Glutamatergic neuron (in vitro differentiated cells): ENCODE results near the gene SLC22A31. TPM values are rescaled to one million over a fixed set of nuclear protein-coding genes. Genes with fewer than 3 reads are reported as not detected.

Experiments
- DNase-seq: peaks from one replicate; pipeline ENCODE4 v3.0.0; 2022
- H3K27ac Mint-ChIP-seq: one replicate; pipeline ENCODE4 v1.8.0; 2020; ENCODE audit warnings: mild to moderate bottlenecking, mixed read lengths, inconsistent platforms; ENCODE audit not compliant: unreplicated experiment
- H3K27me3 Mint-ChIP-seq: one replicate; pipeline ENCODE4 v1.8.0; 2020; ENCODE audit warnings: mild to moderate bottlenecking, moderate library complexity, mixed read lengths, inconsistent platforms; ENCODE audit not compliant: unreplicated experiment
- H3K36me3 Mint-ChIP-seq: one replicate; pipeline ENCODE4 v1.8.0; 2020; ENCODE audit warnings: mild to moderate bottlenecking, mixed read lengths, inconsistent platforms; ENCODE audit not compliant: unreplicated experiment
- H3K4me1 Mint-ChIP-seq: one replicate; pipeline ENCODE4 v1.8.0; 2020; ENCODE audit warnings: mild to moderate bottlenecking, low read depth, mixed read lengths, inconsistent platforms; ENCODE audit not compliant: unreplicated experiment
- H3K4me3 Mint-ChIP-seq: one replicate; pipeline ENCODE4 v1.8.0; 2020; ENCODE audit warnings: mild to moderate bottlenecking, mixed read lengths, inconsistent platforms; ENCODE audit not compliant: unreplicated experiment
- H3K9me3 Mint-ChIP-seq: one replicate; pipeline ENCODE4 v1.8.0; 2020; ENCODE audit warnings: mild to moderate bottlenecking, moderate library complexity, mixed read lengths, inconsistent platforms; ENCODE audit not compliant: unreplicated experiment
- total RNA-seq: library from RNA; stranded (reverse); fragmentation: NEBNext Ultra II Directional; extraction: Animal tissue kit (Norgen Biotek cat#: 25700); gene quantifications from one replicate; pipeline ENCODE4 v1.2.1, GENCODE V29; 2021; ENCODE audit not compliant: unreplicated experiment
- TF ChIP-seq, protein P1 (sequence below): fragments of 200-600 bp; sonication (generic); IDR thresholded peaks from one replicate; pipeline ENCODE4 v1.5.0; 2021; ENCODE audit not compliant: partially characterized antibody, unreplicated experiment

Gene SLC22A31
- total RNA-seq, 1 donor from 2014 or later: 3.9 TPM

DNA sequence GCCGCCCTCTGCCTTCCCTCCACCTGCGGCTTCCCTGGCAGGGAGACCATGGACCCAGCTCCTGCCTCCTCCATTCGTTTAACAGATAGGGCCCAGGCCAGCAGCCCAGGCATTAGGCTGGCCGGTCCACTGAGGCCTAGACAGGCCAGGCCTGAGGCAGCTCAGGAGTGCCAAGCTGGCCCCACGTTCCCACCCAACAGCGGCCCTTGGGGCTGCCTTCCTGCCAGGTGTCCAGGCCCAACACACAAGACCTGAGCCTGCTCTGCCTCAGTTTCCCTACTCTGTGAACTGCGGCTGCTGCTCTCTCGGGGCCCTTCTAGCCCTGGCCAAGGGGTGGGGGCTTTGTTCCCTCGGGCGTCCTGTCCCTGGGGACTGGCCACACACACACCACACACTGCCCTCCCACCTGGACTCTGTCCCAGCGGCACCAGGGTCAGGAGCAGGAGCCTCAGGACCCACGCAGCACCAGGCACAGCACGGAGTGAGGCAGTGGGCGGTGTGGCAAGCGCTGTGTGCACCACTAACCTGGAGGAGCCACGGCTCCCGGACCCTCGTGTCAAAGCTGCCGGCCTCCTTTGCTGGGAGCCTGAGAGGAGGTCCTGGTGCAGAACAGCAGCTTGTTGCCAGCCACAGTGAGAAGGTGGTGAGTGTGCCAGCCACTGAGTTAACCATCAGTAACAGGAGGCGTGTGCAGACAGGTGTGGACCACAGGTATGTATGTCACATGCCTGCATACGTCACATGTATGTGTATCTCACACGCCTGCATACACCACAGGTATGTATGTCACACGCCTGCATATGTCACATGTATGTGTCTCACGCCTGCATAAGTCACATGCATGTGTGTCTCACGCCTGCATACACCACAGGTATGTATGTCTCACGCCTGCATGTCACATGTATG is 43.3 kb downstream of the SLC22A31 start:
- Mint-ChIP-seq H3K4me3 (no peak overlapping the region), H3K36me3 (peaks cover 4% of the 10 kb centered on the region), H3K27ac (no peak overlapping the region), H3K27me3 (peaks cover 9% of the 10 kb centered on the region), H3K9me3 (peaks cover 5% of the 10 kb centered on the region), H3K4me1 (peaks cover 10% of the 10 kb centered on the region)
- TF ChIP-seq, protein P1, sequence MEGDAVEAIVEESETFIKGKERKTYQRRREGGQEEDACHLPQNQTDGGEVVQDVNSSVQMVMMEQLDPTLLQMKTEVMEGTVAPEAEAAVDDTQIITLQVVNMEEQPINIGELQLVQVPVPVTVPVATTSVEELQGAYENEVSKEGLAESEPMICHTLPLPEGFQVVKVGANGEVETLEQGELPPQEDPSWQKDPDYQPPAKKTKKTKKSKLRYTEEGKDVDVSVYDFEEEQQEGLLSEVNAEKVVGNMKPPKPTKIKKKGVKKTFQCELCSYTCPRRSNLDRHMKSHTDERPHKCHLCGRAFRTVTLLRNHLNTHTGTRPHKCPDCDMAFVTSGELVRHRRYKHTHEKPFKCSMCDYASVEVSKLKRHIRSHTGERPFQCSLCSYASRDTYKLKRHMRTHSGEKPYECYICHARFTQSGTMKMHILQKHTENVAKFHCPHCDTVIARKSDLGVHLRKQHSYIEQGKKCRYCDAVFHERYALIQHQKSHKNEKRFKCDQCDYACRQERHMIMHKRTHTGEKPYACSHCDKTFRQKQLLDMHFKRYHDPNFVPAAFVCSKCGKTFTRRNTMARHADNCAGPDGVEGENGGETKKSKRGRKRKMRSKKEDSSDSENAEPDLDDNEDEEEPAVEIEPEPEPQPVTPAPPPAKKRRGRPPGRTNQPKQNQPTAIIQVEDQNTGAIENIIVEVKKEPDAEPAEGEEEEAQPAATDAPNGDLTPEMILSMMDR: no peak
- no peak for DNase-seq

DNA sequence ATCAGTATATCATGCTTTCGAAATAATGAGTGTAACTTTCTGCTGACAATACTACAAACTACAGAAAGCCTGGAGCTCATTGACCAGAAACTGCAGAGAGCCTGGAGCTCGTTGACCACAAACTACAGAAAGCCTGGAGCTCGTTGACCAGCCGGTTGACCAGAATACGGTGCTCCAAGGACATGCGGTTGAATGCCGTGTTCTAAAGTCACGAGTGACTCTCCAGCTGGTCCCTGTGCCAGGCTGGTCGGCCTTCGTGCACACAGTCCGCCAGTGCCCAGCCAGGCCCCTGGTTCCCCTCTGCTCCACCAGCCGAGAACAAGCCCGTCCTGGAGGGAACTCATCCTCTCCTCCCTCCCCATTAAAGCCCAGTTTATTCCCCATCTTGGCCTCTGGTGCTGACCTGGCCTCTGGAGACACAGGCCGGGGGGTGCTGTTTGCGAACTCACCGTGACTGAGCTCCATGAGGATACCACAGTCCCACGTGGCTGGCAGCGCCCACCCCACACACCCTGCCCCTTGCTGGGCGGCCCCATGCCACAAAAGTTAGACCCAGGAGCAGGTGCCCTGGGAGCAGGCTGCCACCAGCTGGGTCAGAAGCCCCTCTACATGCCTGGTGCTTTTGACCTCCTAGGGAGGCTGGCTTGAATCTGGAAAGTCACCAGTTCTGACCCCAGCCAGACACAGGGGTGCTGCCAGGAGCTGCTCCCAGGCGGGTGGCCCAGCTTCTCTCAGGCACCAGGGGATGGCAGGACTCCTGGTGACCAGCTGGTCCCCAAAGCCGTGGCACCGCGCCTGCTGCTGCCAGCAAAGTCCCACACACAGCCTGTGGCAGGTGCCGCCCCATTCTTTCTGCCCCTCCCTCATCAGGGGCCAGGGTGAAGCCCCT is 44.2 kb downstream of the SLC22A31 start:
- Mint-ChIP-seq H3K27ac (no peak overlapping the region), H3K36me3 (peaks cover 12% of the 10 kb centered on the region), H3K4me1 (peaks cover 10% of the 10 kb centered on the region), H3K9me3 (peaks cover 5% of the 10 kb centered on the region), H3K27me3 (peaks cover 5% of the 10 kb centered on the region), H3K4me3 (no peak overlapping the region)
- no peak for DNase-seq
- TF ChIP-seq, protein P1: no peak

DNA sequence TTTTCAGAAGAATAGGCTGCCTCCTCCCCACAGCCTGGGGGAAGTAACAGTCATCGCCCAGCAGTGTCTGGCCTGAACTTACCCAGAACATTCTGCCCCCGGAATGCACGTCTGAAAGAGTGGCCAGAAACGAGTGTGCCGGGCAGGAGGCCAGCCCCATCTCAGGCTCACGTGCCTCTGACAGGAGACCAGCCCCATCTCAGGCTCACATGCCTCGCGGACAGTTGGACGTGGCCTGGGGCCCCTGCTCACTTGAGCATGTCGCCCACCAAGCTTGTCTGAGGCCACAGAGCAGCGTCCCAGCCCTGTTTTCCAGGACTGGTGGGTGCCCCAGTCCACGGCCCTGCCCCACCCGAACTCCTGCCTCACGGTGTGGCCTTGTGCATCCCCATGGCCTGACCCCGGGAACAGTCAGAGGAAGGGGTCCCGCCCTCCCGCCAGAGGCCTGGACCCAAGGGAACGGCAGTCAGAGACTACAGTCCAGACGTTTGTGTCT is 45.1 kb downstream of the SLC22A31 start:
- H3K4me1 Mint-ChIP-seq: peaks cover 10% of the 10 kb centered on the region
- H3K4me3 Mint-ChIP-seq: no peak overlapping the region
- TF ChIP-seq, protein P1: no peak
- H3K27me3 Mint-ChIP-seq: peaks cover 5% of the 10 kb centered on the region
- H3K9me3 Mint-ChIP-seq: peaks cover 6% of the 10 kb centered on the region
- DNase-seq: no peak
- H3K36me3 Mint-ChIP-seq: peaks cover 19% of the 10 kb centered on the region
- no peak overlapping the region for H3K27ac Mint-ChIP-seq

DNA sequence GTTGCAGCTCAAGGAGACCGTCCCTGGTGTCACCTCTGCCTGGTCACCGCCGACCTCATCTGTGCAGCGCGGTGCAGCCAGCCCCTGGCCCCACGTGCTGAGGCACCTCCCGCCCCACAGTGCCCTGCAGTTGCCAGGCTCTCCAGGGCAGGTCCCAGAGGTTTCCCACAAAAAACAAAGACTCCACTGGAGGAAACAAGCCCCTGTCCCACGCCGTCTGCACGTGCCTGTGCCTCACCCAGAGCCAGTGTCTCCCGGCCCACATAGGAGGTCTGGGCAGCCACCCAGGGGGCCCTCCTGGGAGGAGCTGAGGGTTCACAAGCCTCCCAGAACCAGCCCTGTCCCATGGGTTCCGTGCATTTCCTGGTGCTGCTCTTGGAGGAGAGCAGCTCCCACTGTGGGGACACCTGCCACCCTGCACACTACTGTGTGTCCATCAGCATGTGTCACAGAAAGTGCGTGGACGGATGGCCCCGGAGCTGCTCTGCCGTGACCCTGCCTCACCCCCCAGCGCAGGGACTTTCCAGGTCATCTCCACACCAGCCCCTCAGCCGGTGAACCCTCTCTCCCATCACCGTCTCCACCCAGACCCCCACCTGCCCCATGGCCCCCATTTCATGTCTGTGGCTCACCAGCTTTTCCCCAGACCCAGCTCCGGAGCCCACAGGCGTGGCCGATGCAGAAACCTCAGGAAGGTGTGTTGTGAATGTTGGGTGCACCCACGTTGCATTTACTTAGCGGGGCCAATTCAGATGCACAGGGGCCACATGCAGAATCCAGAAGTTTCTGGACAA is 45.8 kb downstream of the SLC22A31 start:
- H3K9me3 Mint-ChIP-seq: peaks cover 10% of the 10 kb centered on the region
- TF ChIP-seq, protein P1: no peak
- H3K4me1 Mint-ChIP-seq: peaks cover 10% of the 10 kb centered on the region
- peaks cover 4% of the 10 kb centered on the region for H3K27me3 Mint-ChIP-seq
- no peak overlapping the region for H3K27ac Mint-ChIP-seq
- no peak overlapping the region for H3K4me3 Mint-ChIP-seq
- no peak for DNase-seq
- peaks cover 21% of the 10 kb centered on the region for H3K36me3 Mint-ChIP-seq
